ENCODE results near the gene DHX34.
"Not testable (repeated sequence)": the region's sequence is repeated elsewhere in the genome, so short reads cannot be mapped to it uniquely, and the experiment has no call there.

Gene DHX34

GRCh38 chr19:47331490-47331889, 17.6 kb upstream of the DHX34 start:
- Histone ChIP-seq H3K27ac (peak overlapping the region in 4 of 11 experiments; percentile 94 to 98 (median 98); a peak in 8 of 22 replicates), H3K4me3 (no peak overlapping the region), H3K4me2 (peak overlapping the region in 5 of 11 experiments; percentile 64 to 84 (median 79); a peak in 9 of 22 replicates), H3K9me3 (replicated peaks in 1 of 11) (no peaks in the 10 kb centered on the region), H3K9ac (peak overlapping the region in 4 of 11 experiments; percentile 80 to 92 (median 89); a peak in 6 of 22 replicates), H3K36me3 (no peaks in the 10 kb centered on the region), H3K4me1 (peaks cover 6 to 98% (median 20%) of the 10 kb centered on the region in 10 experiments), H3K27me3 (peaks cover 0 to 4% (median 0%) of the 10 kb centered on the region in 11 experiments; a peak in 1 of 22 replicates), H4K20me1 (no peaks in the 10 kb centered on the region)
- no peak for TF ChIP-seq Cebpa-rat (IDR thresholded peaks at IDR 0.05)

- Histone ChIP-seq H3K9ac (peak within 1 kb of the TSS in 4 of 11 experiments; percentile 80 to 92 (median 89); a peak in 7 of 22 replicates), H3K4me2 (peak within 1 kb of the TSS in 5 of 11 experiments; percentile 64 to 84 (median 79); a peak in 9 of 22 replicates), H3K36me3 (no peaks in the 10 kb centered on the region), H4K20me1 (no peaks in the 10 kb centered on the region), H3K9me3 (replicated peaks in 1 of 11) (no peaks in the 10 kb centered on the region), H3K27ac (peak within 1 kb of the TSS in 5 of 11 experiments; percentile 78 to 98 (median 97); a peak in 10 of 22 replicates), H3K27me3 (peaks cover 0 to 4% (median 0%) of the 10 kb centered on the region in 11 experiments; a peak in 1 of 22 replicates), H3K4me1 (peaks cover 10 to 97% (median 25%) of the 10 kb centered on the region in 10 experiments), H3K4me3 (no peak within 1 kb of the TSS)
- no peak for TF ChIP-seq Cebpa-rat (IDR thresholded peaks at IDR 0.05)
Observed at GRCh38 chr19:47331931-47332547, 17.1 kb upstream of the DHX34 start, which contains the start of gene C5AR2. Gene C5AR2, plus strand, starts transcription at chr19:47332175. Its CDS starts 8,625 bp downstream, at chr19:47340800.

- not testable (repeated sequence) for H3K36me3 ChIP-seq; H3K4me3 ChIP-seq; H3K27me3 ChIP-seq; H3K9me3 ChIP-seq (replicated peaks in 1 of 11); H4K20me1 ChIP-seq
- Histone ChIP-seq H3K4me2 (peak overlapping the region; percentile 53 to 86 (median 65)), H3K9ac (peak overlapping the region in 1 of 11 experiments; percentile 41; a peak in 1 of 22 replicates), H3K4me1 (peaks cover 10 to 60% (median 19%) of the 10 kb centered on the region in 10 experiments), H3K27ac (peak overlapping the region in 7 of 11 experiments; percentile 0 to 67 (median 48); a peak in 11 of 22 replicates)
Observed at GRCh38 chr19:47336765-47337718, 12.1 kb upstream of the DHX34 start.

DNA sequence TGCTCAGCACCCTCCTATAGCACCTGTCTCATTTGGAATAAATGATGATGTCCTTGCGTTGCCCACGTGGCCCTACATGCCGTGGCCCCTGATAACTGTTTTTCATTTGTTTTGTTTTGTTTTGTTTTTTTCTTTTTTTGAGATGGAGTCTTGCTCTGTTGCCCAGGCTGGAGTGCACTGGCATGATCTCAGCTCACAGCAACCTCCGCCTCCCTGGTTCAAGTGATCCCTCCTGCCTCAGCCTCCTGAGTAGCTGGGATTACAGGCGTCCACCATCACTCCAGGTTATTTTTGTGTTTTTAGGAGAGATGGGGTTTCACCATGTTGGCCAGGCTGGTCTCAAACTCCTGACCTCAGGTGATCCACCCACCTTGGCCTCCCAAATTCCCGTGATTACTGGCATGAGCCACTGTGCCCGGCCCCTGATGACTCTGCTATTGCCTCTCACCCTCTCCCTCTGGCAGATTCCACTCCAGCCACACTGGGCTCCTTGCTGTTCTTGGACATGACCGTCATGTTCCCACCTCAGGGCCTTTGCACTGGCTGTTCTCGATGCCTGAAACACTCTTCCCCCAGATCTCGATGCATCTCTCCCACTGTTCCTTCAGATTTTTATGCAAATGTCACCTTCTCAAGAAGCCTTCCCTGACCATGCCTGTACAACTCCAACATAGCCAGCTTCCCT, 9.8 kb upstream of the DHX34 start:
- no peak overlapping the region for H3K9ac ChIP-seq
- no peaks in the 10 kb centered on the region for H3K27me3 ChIP-seq
- H3K27ac ChIP-seq = no peak overlapping the region
- H3K9me3 ChIP-seq (replicated peaks in 1 of 11) = no peaks in the 10 kb centered on the region
- H3K4me1 ChIP-seq = peaks cover 10 to 38% (median 19%) of the 10 kb centered on the region in 10 experiments
- no peak for TF ChIP-seq Cebpa-rat (IDR thresholded peaks at IDR 0.05)
- H3K4me2 ChIP-seq = no peak overlapping the region
- H3K36me3 ChIP-seq = peaks cover 0 to 10% (median 0%) of the 10 kb centered on the region in 11 experiments; a peak in 2 of 22 replicates
- no peaks in the 10 kb centered on the region for H4K20me1 ChIP-seq
- no peak overlapping the region for H3K4me3 ChIP-seq

GRCh38 chr19:47340477-47341208, 8.5 kb upstream of the DHX34 start:
- peak in 4 of 11 experiments; percentile 15 to 58 (median 34); a peak in 3 of 22 replicates for TF ChIP-seq Cebpa-rat (IDR thresholded peaks at IDR 0.05)
- Histone ChIP-seq H3K4me3 (no peak overlapping the region), H3K4me1 (peaks cover 10 to 24% (median 19%) of the 10 kb centered on the region in 10 experiments), H3K36me3 (peaks cover 0 to 10% (median 0%) of the 10 kb centered on the region in 11 experiments; a peak in 2 of 22 replicates), H4K20me1 (no peaks in the 10 kb centered on the region), H3K4me2 (no peak overlapping the region), H3K9me3 (replicated peaks in 1 of 11) (no peaks in the 10 kb centered on the region), H3K9ac (no peak overlapping the region), H3K27ac (no peak overlapping the region), H3K27me3 (no peaks in the 10 kb centered on the region)

GRCh38 chr19:47341734-47342133, 7.4 kb upstream of the DHX34 start:
- no peak for TF ChIP-seq Cebpa-rat (IDR thresholded peaks at IDR 0.05)
- peaks cover 0 to 10% (median 0%) of the 10 kb centered on the region in 11 experiments; a peak in 2 of 22 replicates for H3K36me3 ChIP-seq
- H3K9ac ChIP-seq = no peak overlapping the region
- H3K4me2 ChIP-seq = no peak overlapping the region
- peaks cover under 1 to 22% (median 12%) of the 10 kb centered on the region in 10 experiments; a peak in 19 of 20 replicates for H3K4me1 ChIP-seq
- H4K20me1 ChIP-seq = no peaks in the 10 kb centered on the region
- H3K9me3 ChIP-seq (replicated peaks in 1 of 11) = no peaks in the 10 kb centered on the region
- H3K27me3 ChIP-seq = no peaks in the 10 kb centered on the region
- no peak overlapping the region for H3K27ac ChIP-seq
- H3K4me3 ChIP-seq = no peak overlapping the region

- Histone ChIP-seq H3K4me2 (no peak overlapping the region), H3K27ac (no peak overlapping the region), H3K4me1 (peaks cover 0 to 25% (median 5%) of the 10 kb centered on the region in 10 experiments; a peak in 10 of 20 replicates), H3K9me3 (replicated peaks in 1 of 11) (no peaks in the 10 kb centered on the region), H3K27me3 (no peaks in the 10 kb centered on the region), H3K4me3 (no peak overlapping the region), H3K9ac (no peak overlapping the region), H3K36me3 (peaks cover 0 to 10% (median 0%) of the 10 kb centered on the region in 11 experiments; a peak in 2 of 22 replicates), H4K20me1 (no peaks in the 10 kb centered on the region)
- no peak for TF ChIP-seq Cebpa-rat (IDR thresholded peaks at IDR 0.05)
Observed at GRCh38 chr19:47343194-47343802, 5.8 kb upstream of the DHX34 start.

Data from BLaER1 treated with 17β-estradiol and CSF1 and Interleukin-3, amounts not matched to agents 10 nM and 100 nM (cell line).